HG03378 (cell line): ENCODE data around the gene ZCCHC10.

ENCODE experiments used
- ATAC-seq: cut with Tn5 transposase; IDR thresholded peaks from one replicate; pipeline ENCODE4 v1.9.1; 2021; ENCODE audit warnings: mild to moderate bottlenecking, moderate library complexity; ENCODE audit not compliant: unreplicated experiment

Gene ZCCHC10

DNA sequence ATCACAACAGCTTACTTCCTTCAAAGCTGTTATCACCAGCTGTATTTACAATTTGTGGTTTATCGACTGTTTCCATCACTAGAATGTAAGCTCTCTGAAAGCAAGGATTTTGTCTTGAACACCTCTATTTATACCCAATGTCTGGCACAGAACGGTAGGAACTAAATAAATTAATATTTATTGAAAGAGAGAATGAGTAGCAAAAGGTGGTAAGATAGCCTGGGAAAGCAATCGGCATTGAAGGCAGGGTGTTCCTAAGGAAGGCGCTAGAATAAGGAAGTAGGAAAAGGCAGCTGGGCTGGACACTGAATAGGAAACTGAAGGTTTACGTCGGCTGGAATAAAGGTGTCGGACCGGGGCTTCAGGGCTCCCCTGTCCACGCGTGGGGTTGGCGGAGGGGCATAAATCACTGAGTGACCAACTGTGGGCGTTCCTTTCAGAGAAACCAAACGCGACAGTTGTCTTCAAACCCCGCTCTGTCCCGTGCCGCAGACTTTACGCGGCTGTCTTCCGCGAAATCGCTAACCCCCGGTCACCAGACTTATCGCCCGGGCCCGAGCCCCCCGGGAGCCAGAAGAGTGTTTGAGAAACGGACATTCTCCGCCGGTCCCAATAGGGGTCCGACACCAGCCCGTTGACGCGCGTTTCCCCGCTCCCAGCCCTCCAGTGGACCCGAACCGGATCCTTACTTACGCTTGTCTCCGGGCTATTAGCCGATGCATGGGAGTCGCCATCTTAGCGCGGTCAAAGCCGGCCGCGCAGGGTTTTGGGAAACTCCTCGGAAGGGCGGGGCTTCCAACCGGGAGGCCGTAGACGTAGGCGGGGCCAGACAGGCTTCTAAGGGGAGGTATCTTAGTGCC, at the start of gene ZCCHC10:
Gene ZCCHC10, minus strand, starts transcription at position 746 of the 860 bp plus-strand sequence. Its CDS starts 12 bp downstream, at position 734.
- peak; percentile 93 for ATAC-seq

DNA sequence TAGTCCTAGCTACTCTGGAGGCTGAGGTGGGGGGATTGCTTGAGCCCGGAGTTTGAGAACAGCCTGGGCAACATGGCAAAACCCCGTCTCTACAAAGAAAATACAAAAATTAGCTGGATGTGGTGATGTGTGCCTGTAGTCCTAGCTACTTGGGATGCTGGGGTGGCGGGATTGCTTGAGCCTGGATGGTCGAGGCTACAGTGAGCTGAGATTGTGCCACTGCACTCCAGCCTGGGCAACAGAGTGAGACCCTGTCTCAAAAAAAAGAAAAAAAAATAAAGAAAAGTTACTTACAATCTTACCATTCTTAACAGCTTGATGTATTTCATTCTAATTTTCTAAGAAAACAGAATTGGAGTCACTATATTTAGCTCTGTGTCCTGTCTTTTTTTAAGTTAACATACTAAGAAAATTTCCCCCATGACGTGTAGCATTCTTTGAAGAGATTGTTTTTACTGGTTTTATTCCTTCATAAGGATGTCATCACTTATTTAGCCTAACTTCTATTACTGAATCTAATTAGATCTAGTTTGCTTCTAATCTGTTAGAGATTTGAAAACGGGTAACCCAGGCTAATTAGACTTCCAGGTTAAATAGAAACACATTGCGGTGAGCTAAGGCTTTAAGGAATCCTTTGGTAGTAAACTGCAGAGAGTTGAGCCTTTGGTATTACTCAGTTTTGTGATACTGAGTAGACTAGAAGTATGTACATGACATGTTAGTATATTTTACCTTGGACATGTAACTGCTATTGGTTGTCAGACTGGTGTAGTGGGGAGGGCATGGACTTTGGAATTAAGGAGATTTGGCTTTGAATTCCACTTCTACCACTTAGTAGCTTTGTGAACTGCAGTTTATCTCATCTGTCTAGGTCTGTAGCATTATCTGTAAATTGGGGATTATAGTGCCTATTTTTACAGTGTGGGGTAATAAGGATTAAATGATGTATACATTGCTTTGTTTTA, 49.5 kb upstream of the ZCCHC10 start:
- ATAC-seq = no peak

DNA sequence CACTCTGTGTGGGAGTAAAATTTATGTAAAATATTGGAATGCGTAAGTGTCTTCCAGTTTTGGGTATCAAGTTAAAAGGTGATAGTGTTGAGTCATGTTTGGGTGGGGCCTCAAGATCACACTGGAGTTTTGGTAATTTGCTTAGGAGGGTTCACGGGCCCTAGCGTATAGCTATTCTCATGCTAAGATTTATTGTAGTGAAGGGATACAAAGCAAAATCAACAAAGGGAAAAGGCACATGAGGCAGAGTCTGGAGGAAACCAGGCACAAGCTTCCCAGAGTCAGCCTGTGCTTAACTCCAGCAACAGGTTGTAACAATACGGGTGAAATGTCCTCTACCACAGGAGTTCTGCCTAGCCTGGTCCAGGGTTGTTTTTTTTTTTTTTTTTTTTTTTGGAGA, 45.7 kb upstream of the ZCCHC10 start:
- ATAC-seq = no peak

DNA sequence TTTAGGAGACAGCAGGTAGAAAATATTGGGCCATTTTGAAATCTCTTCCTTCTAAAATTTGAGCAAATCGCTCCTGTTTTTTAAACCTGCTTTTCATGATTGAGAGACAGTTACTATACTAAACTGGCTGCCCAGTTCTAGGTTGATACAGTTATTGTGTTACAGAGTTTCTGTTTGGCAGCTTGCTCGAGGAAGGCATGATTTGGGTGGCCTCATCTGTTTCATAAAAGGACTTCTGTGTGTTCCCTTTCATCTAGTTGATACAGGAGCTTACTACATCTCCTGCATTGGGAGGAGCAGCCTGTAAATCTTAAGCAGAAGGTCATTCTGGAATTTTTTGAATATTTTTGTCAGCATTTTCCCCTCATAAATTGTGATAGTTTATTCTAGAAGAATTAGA, 39.7 kb upstream of the ZCCHC10 start:
- ATAC-seq = no peak

DNA sequence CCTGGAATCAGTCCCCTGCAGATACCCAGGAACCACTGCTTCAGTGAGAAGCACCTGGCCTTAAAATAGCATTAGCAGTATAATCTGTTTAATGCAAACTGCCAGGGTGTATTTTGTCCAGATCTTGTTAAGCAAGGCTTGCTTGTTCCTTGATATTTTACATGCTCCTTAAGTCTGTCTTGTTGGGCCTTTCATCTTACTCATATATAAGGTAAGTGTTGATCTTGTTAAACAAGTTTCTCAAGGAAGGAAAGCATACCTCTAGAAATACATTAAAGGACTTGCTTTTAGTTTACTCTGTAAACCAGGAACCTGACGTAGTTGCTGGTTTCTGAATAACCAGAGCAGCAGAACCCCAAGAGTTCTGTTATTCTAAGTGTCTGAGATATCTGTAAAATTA, 39.1 kb upstream of the ZCCHC10 start:
- ATAC-seq = no peak

DNA sequence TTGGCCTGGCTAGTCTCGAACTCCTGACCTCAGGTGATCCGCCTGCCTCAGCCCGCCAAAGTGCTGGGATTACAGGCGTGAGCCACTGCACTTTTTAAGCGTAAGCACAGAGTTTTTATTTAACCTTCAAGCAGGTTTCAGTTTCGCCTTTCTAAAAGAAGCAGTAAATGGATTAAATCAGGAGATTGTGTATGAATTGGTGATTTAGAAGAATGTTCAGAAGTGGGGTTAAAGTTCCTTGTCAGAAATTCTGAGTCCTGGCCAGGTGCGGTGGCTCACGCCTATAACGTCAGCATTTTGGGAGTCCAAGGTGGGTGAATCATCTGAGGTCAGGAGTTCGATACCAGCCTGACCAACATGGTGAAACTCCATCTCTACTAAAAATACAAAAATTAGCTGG, 37.6 kb upstream of the ZCCHC10 start:
- no peak for ATAC-seq

DNA sequence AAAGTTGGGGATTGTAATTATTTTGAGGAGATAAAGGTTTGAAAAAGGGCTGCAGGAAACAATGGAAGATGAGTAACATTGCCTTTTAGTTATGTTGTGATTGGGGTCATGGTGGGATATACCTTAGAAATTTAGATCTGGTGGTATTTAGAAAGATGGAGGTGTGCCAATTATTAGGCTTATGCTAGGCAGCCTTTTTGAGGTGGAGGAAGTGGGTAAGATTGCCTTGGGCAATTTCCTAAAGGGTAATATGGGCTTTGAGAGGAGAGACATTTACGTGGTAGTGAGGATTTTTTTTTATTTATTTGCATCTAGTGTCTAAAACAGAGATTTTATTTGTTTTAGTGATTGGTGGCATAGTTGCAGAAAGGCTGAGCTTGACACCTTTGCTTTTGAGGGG, 35.9 kb upstream of the ZCCHC10 start:
- ATAC-seq = no peak

DNA sequence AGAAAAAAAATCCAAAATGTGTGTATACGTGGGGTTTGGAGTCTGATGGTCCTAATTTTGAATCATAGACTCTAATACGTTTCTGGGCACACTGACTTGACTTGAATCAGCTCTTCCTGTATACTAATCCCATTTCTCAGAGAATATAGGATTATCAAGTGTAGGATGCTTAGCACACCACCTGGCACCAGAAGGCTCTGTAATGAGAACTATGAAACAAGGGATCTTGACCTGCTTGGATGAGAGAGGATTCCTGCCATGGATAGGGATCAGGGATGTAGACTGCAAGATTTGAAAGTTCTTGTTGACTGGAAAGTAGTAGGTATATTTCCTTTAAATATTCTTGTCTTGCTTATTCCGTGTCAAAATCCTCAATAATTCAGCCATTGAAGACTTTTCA, 33.3 kb upstream of the ZCCHC10 start:
- ATAC-seq = no peak

DNA sequence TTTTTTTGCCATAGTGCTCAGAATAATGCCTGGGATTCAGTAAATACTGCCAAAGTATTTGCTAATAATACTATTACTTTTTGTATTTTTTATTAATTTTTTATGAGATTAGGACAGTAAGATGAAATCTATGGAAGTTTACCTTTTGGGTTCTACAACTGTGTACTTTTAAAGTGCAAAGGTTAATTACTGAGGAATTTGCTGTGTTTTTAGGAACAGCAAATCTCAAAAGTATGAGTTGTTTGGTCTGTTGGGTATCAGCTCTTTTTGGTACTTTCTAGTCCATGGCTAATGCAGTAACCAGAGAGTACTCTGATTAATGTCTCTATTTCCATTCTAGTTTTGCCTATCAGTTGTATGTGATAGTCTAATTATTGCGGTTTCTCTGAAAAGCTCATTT, 30.5 kb upstream of the ZCCHC10 start:
- no peak for ATAC-seq

DNA sequence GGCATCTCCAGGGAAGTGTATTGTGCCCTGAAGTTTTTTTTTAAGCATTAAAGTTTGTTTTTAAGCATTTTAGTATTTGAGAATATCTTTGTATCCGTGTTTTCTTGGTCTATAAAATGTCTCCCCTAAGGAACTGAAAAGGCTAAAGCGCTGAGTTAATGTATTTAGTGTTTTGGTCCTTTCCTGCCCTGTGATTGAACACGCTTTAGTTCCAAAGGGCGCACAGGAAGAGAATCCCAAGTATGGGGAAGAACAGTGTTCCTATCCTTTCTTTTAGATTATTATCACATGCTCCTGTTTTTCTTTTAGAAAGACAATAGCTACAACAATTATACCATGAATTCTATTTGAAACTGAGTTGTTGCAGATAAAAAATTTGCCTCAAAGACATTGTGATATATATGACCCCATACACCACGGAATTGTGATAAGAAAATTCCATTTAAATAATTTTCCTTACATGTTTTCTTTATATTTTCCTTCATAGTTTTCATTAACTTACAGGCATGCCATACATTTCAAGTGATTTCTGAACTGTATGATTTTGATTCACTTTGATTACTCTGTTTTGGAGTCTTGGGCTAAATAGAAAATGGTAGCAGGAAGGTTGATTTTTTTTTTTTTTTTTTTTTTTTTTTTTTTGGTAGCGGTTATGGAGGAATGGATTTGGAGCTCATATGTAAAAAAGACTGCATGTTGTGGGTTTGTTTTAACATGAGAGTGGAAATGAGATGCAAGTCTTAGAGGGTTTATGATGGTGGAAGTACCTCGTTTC, 28.5 kb upstream of the ZCCHC10 start:
- no peak for ATAC-seq

DNA sequence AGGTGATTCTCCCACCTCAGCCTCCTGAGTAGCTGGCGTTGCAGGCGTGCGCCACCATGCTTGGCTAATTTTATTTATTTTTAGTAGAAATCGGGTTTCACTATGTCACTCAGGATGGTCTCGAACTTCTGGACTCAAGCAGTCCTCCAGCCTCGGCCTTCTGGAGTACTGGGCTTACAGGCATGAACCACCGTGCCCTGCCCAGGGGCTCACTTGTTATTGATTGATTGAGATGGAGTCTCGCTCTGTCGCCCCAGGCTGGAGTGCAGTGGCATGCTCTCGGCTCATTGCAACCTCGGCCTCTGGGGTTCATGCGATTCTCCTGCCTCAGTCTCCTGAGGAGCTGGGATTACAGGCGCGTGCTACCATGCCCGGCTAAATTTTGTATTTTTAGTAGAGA, 27.1 kb upstream of the ZCCHC10 start:
- no peak for ATAC-seq

DNA sequence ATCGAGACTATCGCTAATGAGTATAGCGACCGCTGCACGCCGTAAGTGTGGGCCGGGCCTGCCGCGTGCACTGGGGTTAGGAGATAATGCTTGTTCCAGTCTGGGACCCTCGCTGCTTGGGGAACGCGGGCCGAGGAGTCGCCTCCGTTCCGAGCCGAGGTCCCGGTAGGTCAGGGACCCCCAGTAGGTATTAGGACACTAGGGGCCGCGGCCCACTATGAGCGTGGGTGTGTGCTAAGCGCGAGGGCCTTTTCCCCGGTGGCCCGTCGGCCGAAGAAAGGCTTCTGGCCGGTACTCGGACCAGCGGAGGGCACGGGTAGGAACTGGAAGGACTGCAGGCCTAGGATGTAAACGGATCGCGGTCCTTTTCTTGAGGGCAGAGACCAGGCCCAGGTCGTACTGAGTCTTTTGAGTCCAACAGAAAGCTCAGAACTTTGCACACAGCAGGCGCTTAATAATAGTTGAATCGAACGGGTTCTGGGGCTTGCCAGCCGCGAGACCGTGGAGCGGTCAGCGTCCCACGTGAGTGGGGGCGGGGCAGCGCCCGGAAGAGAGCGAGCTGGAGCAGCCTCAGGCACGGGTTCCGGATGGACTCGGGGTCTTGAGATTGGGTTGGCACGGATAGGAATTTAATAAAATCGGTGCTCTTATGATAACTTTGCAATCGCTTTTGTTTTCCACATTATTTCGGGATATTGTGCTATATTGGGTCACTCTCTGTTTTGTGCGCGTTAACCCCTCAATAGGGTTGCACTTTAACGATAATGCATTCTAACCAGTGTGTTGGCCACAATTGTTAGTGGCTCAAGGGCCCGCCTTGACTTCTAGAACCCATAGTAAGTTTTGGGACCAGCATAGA, 26.2 kb upstream of the ZCCHC10 start:
- ATAC-seq = peak; percentile 23

DNA sequence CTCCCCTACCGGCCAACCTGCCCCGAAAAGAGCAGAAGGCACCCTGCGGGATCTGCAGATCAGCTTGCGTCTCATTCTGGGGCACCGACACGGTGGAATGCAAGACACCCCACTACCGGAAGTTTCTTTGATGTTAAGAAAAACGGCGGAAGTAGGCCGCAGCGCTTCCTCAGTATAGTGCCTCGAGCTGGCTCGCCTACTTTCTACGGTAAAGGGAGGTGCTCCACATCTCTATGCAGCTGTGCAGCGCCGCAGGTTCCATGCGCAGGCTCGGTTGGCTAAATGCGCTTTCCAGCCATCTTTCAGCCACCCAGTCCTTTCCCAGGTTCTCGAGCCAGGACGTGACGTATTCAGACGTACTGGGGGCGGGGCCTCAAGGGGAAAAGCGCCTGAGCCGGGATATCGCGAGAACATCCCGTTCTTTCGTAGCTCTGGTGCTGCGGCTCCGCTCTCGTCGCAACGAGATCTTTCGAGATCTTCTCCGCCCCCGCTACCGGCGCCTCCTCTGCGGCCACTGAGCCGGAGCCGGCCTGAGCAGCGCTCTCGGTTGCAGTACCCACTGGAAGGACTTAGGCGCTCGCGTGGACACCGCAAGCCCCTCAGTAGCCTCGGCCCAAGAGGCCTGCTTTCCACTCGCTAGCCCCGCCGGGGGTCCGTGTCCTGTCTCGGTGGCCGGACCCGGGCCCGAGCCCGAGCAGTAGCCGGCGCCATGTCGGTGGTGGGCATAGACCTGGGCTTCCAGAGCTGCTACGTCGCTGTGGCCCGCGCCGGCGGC, 25.4 kb upstream of the ZCCHC10 start, which contains the start of gene HSPA4:
Gene HSPA4, plus strand, starts transcription at position 472 of the 775 bp plus-strand sequence. Its CDS starts 238 bp downstream, at position 710.
- peak; percentile 81 for ATAC-seq

DNA sequence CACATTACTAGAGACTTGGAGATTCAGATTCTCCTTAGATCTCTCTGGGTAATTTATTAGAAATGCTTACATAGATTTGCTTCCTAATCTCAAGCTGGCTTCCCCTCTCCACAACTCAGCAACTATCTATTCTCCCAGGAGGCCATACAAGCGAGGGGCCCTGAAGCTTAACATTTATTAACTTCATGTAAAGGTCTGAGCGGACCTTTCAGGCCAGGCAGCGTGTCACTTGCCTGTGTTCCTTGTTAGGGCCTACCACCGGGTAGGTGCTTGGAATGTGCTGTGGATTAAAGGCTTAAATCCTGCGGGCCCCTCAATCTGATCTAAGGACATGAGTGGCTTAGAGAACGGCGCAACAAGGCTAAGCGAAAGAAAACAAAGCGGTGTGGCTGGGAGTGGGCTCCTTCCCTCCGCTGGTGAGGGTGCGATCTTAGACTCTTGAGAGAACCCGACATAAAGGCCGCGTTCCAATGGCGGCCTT, 24.8 kb upstream of the ZCCHC10 start:
- no peak for ATAC-seq

DNA sequence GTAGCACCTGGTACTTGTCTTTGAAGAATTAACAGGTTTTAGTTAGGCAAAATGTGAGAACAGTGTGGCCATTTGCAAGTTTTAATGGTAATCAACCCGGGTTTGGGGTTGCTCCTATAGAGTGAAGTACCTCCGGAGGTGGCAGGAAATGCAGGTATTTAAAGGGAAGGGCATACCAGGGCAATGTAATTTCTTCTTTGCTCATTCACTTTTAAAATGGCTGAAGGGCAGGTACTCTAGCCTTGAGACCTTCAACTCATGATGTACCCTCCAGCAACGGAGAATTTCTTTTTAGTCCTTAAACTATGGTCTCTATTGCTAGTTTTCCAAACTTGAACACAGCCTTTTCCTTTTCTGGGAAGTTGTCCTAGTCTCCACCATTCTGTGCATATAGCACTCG, 24.2 kb upstream of the ZCCHC10 start:
- ATAC-seq = no peak

DNA sequence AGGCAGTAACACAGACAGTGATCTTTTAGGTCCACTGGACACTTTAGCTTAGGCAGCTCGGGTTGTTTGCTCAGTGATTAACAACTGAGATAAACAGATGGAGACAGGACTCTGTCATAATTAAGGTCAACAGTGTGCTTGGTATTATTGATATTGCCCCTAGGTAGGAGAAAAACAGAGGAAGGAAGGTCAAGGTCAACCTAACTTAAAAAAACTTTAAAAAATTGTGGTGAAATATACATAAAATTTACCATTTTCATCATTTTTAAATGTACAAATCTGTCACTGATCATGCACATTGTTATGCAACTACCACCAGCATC, 23.3 kb upstream of the ZCCHC10 start:
- no peak for ATAC-seq

DNA sequence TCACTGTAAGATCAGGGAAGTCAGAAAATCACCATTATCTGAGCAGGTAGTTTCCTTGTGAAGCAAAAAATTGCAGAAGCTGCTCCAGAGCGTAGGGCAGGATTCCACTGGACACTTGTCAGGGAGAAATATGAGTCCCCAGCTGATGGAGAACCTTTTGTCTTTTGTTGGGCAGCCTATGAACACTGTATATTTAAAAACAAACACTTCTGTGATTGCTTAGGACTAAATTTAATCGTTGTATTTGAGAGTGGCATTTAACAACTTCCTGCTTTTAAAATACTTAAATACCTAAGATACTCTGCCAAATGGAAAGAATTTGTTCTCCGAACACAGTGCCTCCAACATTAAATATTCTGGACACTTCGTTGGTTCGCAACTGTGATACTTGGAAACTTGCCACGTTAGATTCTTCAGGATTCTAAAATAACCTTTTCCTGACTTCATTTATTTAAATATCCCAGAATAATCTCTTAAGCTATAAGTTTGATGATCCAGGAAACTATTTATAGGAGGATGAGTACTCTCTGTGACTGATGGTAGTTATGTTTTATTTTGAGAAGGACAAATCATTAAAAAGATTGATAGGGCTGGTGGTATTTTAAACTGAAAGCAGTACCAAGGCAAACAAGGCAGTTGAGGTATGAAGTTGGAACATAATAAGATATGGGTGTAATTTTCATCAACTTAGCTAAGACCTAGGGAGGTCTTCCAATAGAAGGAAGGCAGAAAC, 22.8 kb upstream of the ZCCHC10 start:
- ATAC-seq = no peak

DNA sequence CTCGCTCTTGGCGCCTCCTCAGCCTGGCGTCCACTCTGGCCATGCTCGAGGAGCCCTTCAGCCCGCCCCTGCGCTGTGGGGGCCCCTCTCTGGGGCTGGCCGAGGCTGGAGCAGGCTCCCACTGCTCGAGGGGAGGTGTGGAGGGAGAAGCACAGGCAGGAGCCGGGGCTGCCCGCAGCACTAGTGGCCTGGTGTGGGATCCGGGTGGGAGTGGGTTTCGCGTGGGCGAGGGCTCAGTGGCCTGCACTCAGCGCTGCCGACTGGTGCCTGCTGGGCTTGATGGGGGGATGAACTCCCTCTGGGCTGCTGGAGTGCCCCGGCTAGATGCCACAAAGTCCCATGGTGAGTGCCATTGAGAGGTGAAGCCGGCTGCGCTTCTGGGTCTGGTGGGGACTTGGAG, 21.1 kb upstream of the ZCCHC10 start:
- no peak for ATAC-seq
